Stimulated activated CD8-positive, alpha-beta memory T cell treated with anti-CD3 and anti-CD28 coated beads, Interleukin-2, amount 100 ng/mL, for 48 hours (primary cell): ENCODE data around the gene AGBL4.

Source experiments
- DNase-seq, 2 donors: peaks; one replicate each; pipeline ENCODE4 v3.0.0-alpha.2; 2020; ENCODE audit warnings: low read depth in 2 of 2

Gene AGBL4

GRCh38 chr1:48889615-48890014 is 1134.1 kb downstream of the AGBL4 start:
- no peak for DNase-seq

- no peak for DNase-seq
Observed at GRCh38 chr1:48889082-48889481, 1134.7 kb downstream of the AGBL4 start.

GRCh38 chr1:48887796-48888195 is 1136.0 kb downstream of the AGBL4 start:
- no peak for DNase-seq

- no peak for DNase-seq
Observed at GRCh38 chr1:48882020-48882419, 1141.7 kb downstream of the AGBL4 start.

- DNase-seq: no peak
Observed at GRCh38 chr1:48878191-48878940, 1145.4 kb downstream of the AGBL4 start.

GRCh38 chr1:48876330-48876785 is 1147.4 kb downstream of the AGBL4 start:
- DNase-seq: no peak

GRCh38 chr1:48875552-48876329 is 1148.0 kb downstream of the AGBL4 start:
- DNase-seq: no peak

GRCh38 chr1:48873944-48874343 is 1149.8 kb downstream of the AGBL4 start:
- DNase-seq: no peak

- DNase-seq: no peak
Observed at GRCh38 chr1:48870596-48870995, 1153.2 kb downstream of the AGBL4 start.

GRCh38 chr1:48869116-48869893 is 1154.4 kb downstream of the AGBL4 start:
- DNase-seq: no peak

- no peak for DNase-seq
Observed at GRCh38 chr1:48864913-48865312, 1158.8 kb downstream of the AGBL4 start.

- no peak for DNase-seq
Observed at GRCh38 chr1:48859456-48859855, 1164.3 kb downstream of the AGBL4 start.

- no peak for DNase-seq
Observed at GRCh38 chr1:48858200-48858920, 1165.4 kb downstream of the AGBL4 start.

GRCh38 chr1:48853006-48853405 is 1170.7 kb downstream of the AGBL4 start:
- DNase-seq: no peak

GRCh38 chr1:48851638-48852037 is 1172.1 kb downstream of the AGBL4 start:
- DNase-seq: no peak

GRCh38 chr1:48848035-48848434 is 1175.7 kb downstream of the AGBL4 start:
- no peak for DNase-seq

GRCh38 chr1:48846441-48846840 is 1177.3 kb downstream of the AGBL4 start:
- no peak for DNase-seq

GRCh38 chr1:48844187-48844586 is 1179.6 kb downstream of the AGBL4 start:
- DNase-seq: no peak

GRCh38 chr1:48841966-48842365 is 1181.8 kb downstream of the AGBL4 start:
- no peak for DNase-seq

- no peak for DNase-seq
Observed at GRCh38 chr1:48841461-48841860, 1182.3 kb downstream of the AGBL4 start.

GRCh38 chr1:48831120-48831978 is 1192.4 kb downstream of the AGBL4 start:
- no peak for DNase-seq
